ENCODE results near the gene LNP1.

Gene LNP1

GRCh38 chr3:100483529-100483928 lies 82.2 kb downstream of the LNP1 start:
- DNase-seq: no peak

GRCh38 chr3:100486808-100487207 lies 85.5 kb downstream of the LNP1 start:
- DNase-seq: no peak

GRCh38 chr3:100489118-100489517 lies 87.8 kb downstream of the LNP1 start:
- DNase-seq: no peak

GRCh38 chr3:100492059-100493006 lies 91.0 kb downstream of the LNP1 start, which contains the start of gene TMEM45A:
TSS of gene TMEM45A (plus strand) at chr3:100492619. CDS start at chr3:100555212, 62,593 bp downstream.
- DNase-seq: peak; percentile 96

- DNase-seq: peak; percentile 19
These were observed 95.4 kb downstream of the LNP1 start for GRCh38 chr3:100496711-100497261.

GRCh38 chr3:100499651-100500050 lies 98.3 kb downstream of the LNP1 start:
- DNase-seq: no peak

- DNase-seq: peak; percentile 52
These were observed 99.1 kb downstream of the LNP1 start for GRCh38 chr3:100500320-100500880.

- DNase-seq: no peak
These were observed 102.1 kb downstream of the LNP1 start for GRCh38 chr3:100503448-100503847.

Data from DMS53 (cell line).